HepG2 (cell line): ENCODE measurements around the gene RPRD1A. TPM values are rescaled to one million over a fixed set of nuclear protein-coding genes. Genes with fewer than 3 reads are reported as not detected.

ENCODE experiments used
- BORCS8-MEF2B ChIP-seq: sonication (generic); formaldehyde crosslinking; IDR thresholded peaks from 2 replicates; pipeline ENCODE4 v1.8.0; 2022; ENCODE audit warnings: mild to moderate bottlenecking, missing genetic modification reagents
- CBX1 ChIP-seq: IDR thresholded peaks from one replicate; pipeline ENCODE4 v1.6.1; 2016; ENCODE audit warnings: antibody characterized with exemption, low read depth
- CENPT ChIP-seq: sonication (generic); formaldehyde crosslinking; IDR thresholded peaks from 2 replicates; pipeline ENCODE4 v1.8.0; 2022; ENCODE audit warnings: low read depth, mild to moderate bottlenecking, moderate library complexity, missing genetic modification reagents
- EEA1 ChIP-seq: sonication (generic); formaldehyde crosslinking; IDR thresholded peaks from 2 replicates; pipeline ENCODE4 v1.5.1; 2020; ENCODE audit warnings: mild to moderate bottlenecking, missing genetic modification reagents, borderline replicate concordance
- GLI4 ChIP-seq: sonication (generic); formaldehyde crosslinking; IDR thresholded peaks from 2 replicates; pipeline ENCODE4 v1.5.1; 2020; ENCODE audit warnings: missing genetic modification reagents, mild to moderate bottlenecking, moderate library complexity, borderline replicate concordance
- HMG20B ChIP-seq: conservative IDR thresholded peaks from 2 replicates; pipeline ENCODE4 v1.6.1; 2016; ENCODE audit warnings: missing genetic modification reagents, missing compliant biosample characterization
- IKZF1 ChIP-seq: fragments of 450-650 bp; IDR thresholded peaks from 2 replicates; pipeline ENCODE4 v1.7.1; 2016
- KLF11 ChIP-seq: IDR thresholded peaks from 2 replicates; pipeline ENCODE4 v1.6.1; 2016; ENCODE audit warnings: missing compliant biosample characterization
- NFIB ChIP-seq: sonication (generic); formaldehyde crosslinking; IDR thresholded peaks from 2 replicates; pipeline ENCODE4 v1.9.0; 2021; ENCODE audit warnings: missing genetic modification reagents, mild to moderate bottlenecking, borderline replicate concordance
- NFYB ChIP-seq: sonication (generic); formaldehyde crosslinking; IDR thresholded peaks from 2 replicates; pipeline ENCODE4 v1.4.0; 2020; ENCODE audit warnings: missing genetic modification reagents
- PHF20 ChIP-seq: sonication (generic); formaldehyde crosslinking; IDR thresholded peaks from 2 replicates; pipeline ENCODE4 v1.5.0; 2020; ENCODE audit warnings: mild to moderate bottlenecking, missing genetic modification reagents
- RELA ChIP-seq: sonication (generic); formaldehyde crosslinking; IDR thresholded peaks from 2 replicates; pipeline ENCODE4 v1.4.0; 2020; ENCODE audit warnings: missing genetic modification reagents
- REPIN1 ChIP-seq: sonication (generic); formaldehyde crosslinking; IDR thresholded peaks from 2 replicates; pipeline ENCODE4 v1.8.0; 2022; ENCODE audit warnings: missing genetic modification reagents, low read depth, mild to moderate bottlenecking, borderline replicate concordance
- SETDB1 ChIP-seq: sonication (generic); formaldehyde crosslinking; IDR thresholded peaks from 2 replicates; pipeline ENCODE4 v1.5.1; 2020; ENCODE audit warnings: missing genetic modification reagents, mild to moderate bottlenecking, borderline replicate concordance
- ZBTB8A ChIP-seq: sonication (generic); formaldehyde crosslinking; IDR thresholded peaks from 2 replicates; pipeline ENCODE4 v1.4.0; 2020; ENCODE audit warnings: mild to moderate bottlenecking, low read depth, missing genetic modification reagents, borderline replicate concordance
- ZNF224 ChIP-seq: sonication (generic); formaldehyde crosslinking; IDR thresholded peaks from 2 replicates; pipeline ENCODE4 v1.5.0; 2020; ENCODE audit warnings: mild to moderate bottlenecking, missing genetic modification reagents
- ZNF3 ChIP-seq: IDR thresholded peaks from 2 replicates; pipeline ENCODE4 v1.7.0; 2017; ENCODE audit warnings: inconsistent platforms
- ZNF451 ChIP-seq: sonication (generic); formaldehyde crosslinking; IDR thresholded peaks from 2 replicates; pipeline ENCODE4 v1.5.0; 2020; ENCODE audit warnings: mild to moderate bottlenecking, missing genetic modification reagents
- ZNF709 ChIP-seq: sonication (generic); formaldehyde crosslinking; IDR thresholded peaks from 2 replicates; pipeline ENCODE4 v1.5.0; 2020; ENCODE audit warnings: mild to moderate bottlenecking, missing genetic modification reagents
- ZNF766 ChIP-seq: sonication (generic); formaldehyde crosslinking; IDR thresholded peaks from 2 replicates; pipeline ENCODE4 v1.5.0; 2020; ENCODE audit warnings: missing genetic modification reagents, borderline replicate concordance
- ZNF775 ChIP-seq: sonication (generic); formaldehyde crosslinking; IDR thresholded peaks from 2 replicates; pipeline ENCODE4 v1.4.0; 2020; ENCODE audit warnings: missing genetic modification reagents, mild to moderate bottlenecking, moderate library complexity, borderline replicate concordance
- ZNF891 ChIP-seq: sonication (generic); formaldehyde crosslinking; IDR thresholded peaks from 2 replicates; pipeline ENCODE4 v1.5.0; 2020; ENCODE audit warnings: mild to moderate bottlenecking, missing genetic modification reagents
- polyA plus RNA-seq, 8 experiments: library from polyadenylated mRNA; depleted of rRNA in 3 of 8; stranded (reverse) in 7 of 8; unstranded in 1 of 8; fragments of >200 nt; fragmentation: Illumina TruSeq in 4 of 8; extraction: Trizol in 4 of 8; gene quantifications; 2 replicates each; pipeline versions ENCODE4 v1.2.1 to v1.2.3, GENCODE V29; 2011 to 2016; ENCODE audit warnings: low read depth in 4 of 8, missing spikeins in 1 of 8, mixed read lengths in 1 of 8; ENCODE audit not compliant: insufficient read depth in 1 of 8
- total RNA-seq, 5 experiments: library from RNA; depleted of rRNA; stranded (reverse); fragments of >200 nt; fragmentation: Illumina TruSeq; extraction: Trizol; gene quantifications; 2 replicates each; pipeline ENCODE4 v1.2.3, GENCODE V29; 2016; ENCODE audit warnings: low read depth in 1 of 5
- TF ChIP-seq, protein P1 (sequence below): sonication (generic); formaldehyde crosslinking; IDR thresholded peaks from 2 replicates; pipeline ENCODE4 v1.4.0; 2020; ENCODE audit warnings: mild to moderate bottlenecking, missing genetic modification reagents
- TF ChIP-seq, protein P2 (sequence below): sonication (generic); formaldehyde crosslinking; IDR thresholded peaks from 2 replicates; pipeline ENCODE4 v1.4.0; 2020; ENCODE audit warnings: mild to moderate bottlenecking, missing genetic modification reagents
- TF ChIP-seq, protein P3 (sequence below): sonication (generic); formaldehyde crosslinking; IDR thresholded peaks from 2 replicates; pipeline ENCODE4 v1.5.1; 2020; ENCODE audit warnings: missing genetic modification reagents, mild to moderate bottlenecking, borderline replicate concordance
- TF ChIP-seq, protein P4 (sequence below): sonication (generic); formaldehyde crosslinking; conservative IDR thresholded peaks from 2 replicates; pipeline ENCODE4 v1.4.0; 2020; ENCODE audit warnings: missing genetic modification reagents

RPRD1A gene
- total and polyA plus RNA-seq, 2 of the 13 experiments (the other 11 are each of a cell fraction or from before 2014, with no cell fraction given): 42.5 to 78.2 TPM

DNA sequence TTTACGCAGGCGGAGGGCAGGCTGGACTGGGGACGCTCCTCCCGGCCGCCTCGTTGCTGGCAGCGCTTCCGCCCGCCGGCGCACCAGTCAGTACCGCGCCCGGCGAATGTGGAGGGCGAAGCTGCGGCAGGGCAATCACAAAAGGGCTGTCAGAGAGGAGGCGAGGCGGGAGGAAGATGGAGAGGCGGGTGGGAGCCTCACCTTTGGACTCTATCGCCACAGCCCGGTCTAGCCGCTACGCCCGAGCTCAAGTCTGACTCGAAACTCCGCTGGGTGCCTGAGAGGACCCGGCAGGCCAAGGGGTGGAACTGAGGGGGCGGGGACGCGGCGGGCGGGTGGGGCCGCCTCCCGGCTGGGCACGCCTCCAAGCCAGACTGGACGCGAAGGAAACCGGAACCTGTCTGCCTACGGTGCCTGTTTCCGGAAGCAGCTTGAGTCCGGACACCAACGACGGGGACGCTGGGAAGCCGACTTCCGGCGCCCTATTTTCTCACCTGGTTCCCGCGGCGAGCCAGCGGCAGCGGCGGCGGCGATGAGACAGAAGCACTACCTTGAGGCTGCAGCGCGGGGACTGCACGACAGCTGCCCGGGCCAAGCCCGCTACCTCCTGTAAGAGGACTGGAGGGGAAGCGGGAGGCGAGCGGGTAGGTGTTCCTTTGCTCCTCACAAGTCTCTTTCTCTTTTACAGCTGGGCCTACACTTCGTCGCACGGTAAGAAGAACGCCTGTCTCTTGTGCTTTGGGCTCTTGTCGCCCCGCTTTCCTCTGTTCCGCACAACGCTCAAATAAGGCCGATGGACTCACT is 95.0 kb downstream of the RPRD1A start, which contains the start of gene RMP24 (continued):
- TF ChIP-seq, protein P1, sequence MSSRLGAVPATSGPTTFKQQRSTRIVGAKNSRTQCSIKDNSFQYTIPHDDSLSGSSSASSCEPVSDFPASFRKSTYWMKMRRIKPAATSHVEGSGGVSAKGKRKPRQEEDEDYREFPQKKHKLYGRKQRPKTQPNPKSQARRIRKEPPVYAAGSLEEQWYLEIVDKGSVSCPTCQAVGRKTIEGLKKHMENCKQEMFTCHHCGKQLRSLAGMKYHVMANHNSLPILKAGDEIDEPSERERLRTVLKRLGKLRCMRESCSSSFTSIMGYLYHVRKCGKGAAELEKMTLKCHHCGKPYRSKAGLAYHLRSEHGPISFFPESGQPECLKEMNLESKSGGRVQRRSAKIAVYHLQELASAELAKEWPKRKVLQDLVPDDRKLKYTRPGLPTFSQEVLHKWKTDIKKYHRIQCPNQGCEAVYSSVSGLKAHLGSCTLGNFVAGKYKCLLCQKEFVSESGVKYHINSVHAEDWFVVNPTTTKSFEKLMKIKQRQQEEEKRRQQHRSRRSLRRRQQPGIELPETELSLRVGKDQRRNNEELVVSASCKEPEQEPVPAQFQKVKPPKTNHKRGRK (CRISPR knock-in tag): no peak
- TF ChIP-seq EEA1 (CRISPR knock-in tag) (no peak), NFYB (CRISPR knock-in tag) (no peak; the same call in 1 of the 2 replicates), CENPT (CRISPR knock-in tag) (no peak; the same call in 1 of the 2 replicates), ZNF224 (CRISPR knock-in tag) (0 out of 2 replicates have a peak, but pooled peaks have one; percentile 19), KLF11 (CRISPR knock-in tag) (peak; percentile 77), ZNF3 (no peak), ZNF766 (CRISPR knock-in tag) (peak; percentile 86; the same call in 1 of the 2 replicates), ZBTB8A (CRISPR knock-in tag) (peak; percentile 98), CBX1 (peak; percentile 96), ZNF709 (CRISPR knock-in tag) (peak; percentile 79), REPIN1 (CRISPR knock-in tag) (peak; percentile 95; the same call in 1 of the 2 replicates), IKZF1 (no peak), ZNF451 (peak; percentile 85), PHF20 (CRISPR knock-in tag) (peak; percentile 96), ZNF891 (CRISPR knock-in tag) (peak; percentile 76), SETDB1 (CRISPR knock-in tag) (no peak), RELA (CRISPR knock-in tag) (no peak), BORCS8-MEF2B (CRISPR knock-in tag) (peak; percentile 53), GLI4 (CRISPR knock-in tag) (no peak), NFIB (CRISPR knock-in tag) (no peak), ZNF775 (CRISPR knock-in tag) (no peak), HMG20B (CRISPR knock-in tag) (0 out of 2 replicates have a peak, but pooled peaks have one; percentile 27)
- TF ChIP-seq, protein P2, sequence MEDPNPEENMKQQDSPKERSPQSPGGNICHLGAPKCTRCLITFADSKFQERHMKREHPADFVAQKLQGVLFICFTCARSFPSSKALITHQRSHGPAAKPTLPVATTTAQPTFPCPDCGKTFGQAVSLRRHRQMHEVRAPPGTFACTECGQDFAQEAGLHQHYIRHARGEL (CRISPR knock-in tag): no peak
- TF ChIP-seq, protein P3, sequence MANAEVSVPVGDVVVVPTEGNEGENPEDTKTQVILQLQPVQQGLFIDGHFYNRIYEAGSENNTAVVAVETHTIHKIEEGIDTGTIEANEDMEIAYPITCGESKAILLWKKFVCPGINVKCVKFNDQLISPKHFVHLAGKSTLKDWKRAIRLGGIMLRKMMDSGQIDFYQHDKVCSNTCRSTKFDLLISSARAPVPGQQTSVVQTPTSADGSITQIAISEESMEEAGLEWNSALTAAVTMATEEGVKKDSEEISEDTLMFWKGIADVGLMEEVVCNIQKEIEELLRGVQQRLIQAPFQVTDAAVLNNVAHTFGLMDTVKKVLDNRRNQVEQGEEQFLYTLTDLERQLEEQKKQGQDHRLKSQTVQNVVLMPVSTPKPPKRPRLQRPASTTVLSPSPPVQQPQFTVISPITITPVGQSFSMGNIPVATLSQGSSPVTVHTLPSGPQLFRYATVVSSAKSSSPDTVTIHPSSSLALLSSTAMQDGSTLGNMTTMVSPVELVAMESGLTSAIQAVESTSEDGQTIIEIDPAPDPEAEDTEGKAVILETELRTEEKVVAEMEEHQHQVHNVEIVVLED (CRISPR knock-in tag): peak; percentile 85
- TF ChIP-seq, protein P4, sequence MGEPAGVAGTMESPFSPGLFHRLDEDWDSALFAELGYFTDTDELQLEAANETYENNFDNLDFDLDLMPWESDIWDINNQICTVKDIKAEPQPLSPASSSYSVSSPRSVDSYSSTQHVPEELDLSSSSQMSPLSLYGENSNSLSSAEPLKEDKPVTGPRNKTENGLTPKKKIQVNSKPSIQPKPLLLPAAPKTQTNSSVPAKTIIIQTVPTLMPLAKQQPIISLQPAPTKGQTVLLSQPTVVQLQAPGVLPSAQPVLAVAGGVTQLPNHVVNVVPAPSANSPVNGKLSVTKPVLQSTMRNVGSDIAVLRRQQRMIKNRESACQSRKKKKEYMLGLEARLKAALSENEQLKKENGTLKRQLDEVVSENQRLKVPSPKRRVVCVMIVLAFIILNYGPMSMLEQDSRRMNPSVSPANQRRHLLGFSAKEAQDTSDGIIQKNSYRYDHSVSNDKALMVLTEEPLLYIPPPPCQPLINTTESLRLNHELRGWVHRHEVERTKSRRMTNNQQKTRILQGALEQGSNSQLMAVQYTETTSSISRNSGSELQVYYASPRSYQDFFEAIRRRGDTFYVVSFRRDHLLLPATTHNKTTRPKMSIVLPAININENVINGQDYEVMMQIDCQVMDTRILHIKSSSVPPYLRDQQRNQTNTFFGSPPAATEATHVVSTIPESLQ (CRISPR knock-in tag): no peak
